ENCODE results near the gene FCGR1A. TPM values are rescaled to one million over a fixed set of nuclear protein-coding genes. Genes with fewer than 3 reads are reported as not detected.

The FCGR1A gene
- total RNA-seq (2022; extraction: Qiagen RNA extraction), result not detected in 5 replicates

DNA sequence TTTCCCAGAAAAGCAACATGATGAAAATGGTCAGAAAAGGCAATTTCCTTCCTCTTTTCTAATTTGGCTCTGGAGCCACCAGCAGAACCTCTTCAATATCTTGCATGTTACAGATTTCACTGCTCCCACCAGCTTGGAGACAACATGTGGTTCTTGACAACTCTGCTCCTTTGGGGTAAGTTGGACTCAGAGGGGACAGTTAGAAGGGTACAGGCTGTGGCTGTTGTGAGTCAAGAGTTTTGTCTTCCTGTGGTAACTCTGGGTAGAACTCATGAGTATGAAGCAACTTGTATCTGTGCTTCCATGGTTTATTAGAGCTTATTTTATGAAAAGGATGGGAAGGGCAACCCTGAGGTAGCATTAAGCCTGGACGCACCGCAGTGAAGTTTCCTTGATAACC, at the start of gene FCGR1A:
FCGR1A (plus strand) TSS at position 95 of the 400 bp plus-strand sequence; CDS start at position 145, 50 bp downstream.

Other genes starting within 250 kb of the FCGR1A start
- gene PPIAL4C, start 198.8 kb upstream of the FCGR1A start, total RNA-seq (2022; extraction: Qiagen RNA extraction), result not detected in 5 replicates
- gene BOLA1, start 116.9 kb downstream of the FCGR1A start, total RNA-seq (2022; extraction: Qiagen RNA extraction), result 13.3 to 24.5 TPM (median 22.2 TPM) in 5 replicates
- gene SV2A, start 135.2 kb downstream of the FCGR1A start, total RNA-seq (2022; extraction: Qiagen RNA extraction), result 0.05 to 0.17 TPM (median 0.10 TPM) in 5 replicates
- 119 to 139 TPM (median 126 TPM) in 5 replicates for gene SF3B4, start 145.1 kb downstream of the FCGR1A start, total RNA-seq (2022; extraction: Qiagen RNA extraction)
- 7.3 to 9.8 TPM (median 8.1 TPM) in 5 replicates for gene MTMR11, start 154.2 kb downstream of the FCGR1A start, total RNA-seq (2022; extraction: Qiagen RNA extraction)
- 9.3 to 14.0 TPM (median 12.3 TPM) in 5 replicates for gene OTUD7B, start 228.0 kb downstream of the FCGR1A start, total RNA-seq (2022; extraction: Qiagen RNA extraction)